OCI-LY7 (cell line): ENCODE data around the gene HSP90AB1. TPM values are rescaled to one million over a fixed set of nuclear protein-coding genes. Genes with fewer than 3 reads are reported as not detected.

Experiments used
- BruUV-seq: library from RNA; stranded (reverse); fragments of 400-500 nt; replicated peaks from 2 replicates; lab custom pipeline; 2021; lab: Mats Ljungman, UMichigan
- CTCF ChIA-PET: fragments of 300-600 bp; sonication (Branson Sonifier 250); formaldehyde crosslinking; loops from one replicate; lab custom pipeline; 2022; ENCODE audit warnings: antibody characterized with exemption; ENCODE audit not compliant: unreplicated experiment; lab: Charles Lee
- POLR2A ChIA-PET: fragments of 300-600 bp; sonication (Branson Sonifier 250); formaldehyde crosslinking; loops from one replicate; lab custom pipeline; 2022; ENCODE audit warnings: antibody characterized with exemption; lab: Charles Lee
- DNase-seq: peaks from one replicate; pipeline ENCODE4 v3.0.0-alpha.2; 2015; ENCODE audit warnings: low spot score
- H2AFZ ChIP-seq: fragments of 200-600 bp; sonication (generic), shearing (Covaris generic); 2 replicates; pipeline ENCODE4 v1.6.1; 2014; ENCODE audit warnings: mild to moderate bottlenecking, antibody characterized with exemption, low read length, moderate library complexity
- H3K27ac ChIP-seq: fragments of 200-600 bp; sonication (generic); 2 replicates; pipeline ENCODE4 v1.5.1; 2014; ENCODE audit warnings: mixed run types, low read depth, mild to moderate bottlenecking, moderate library complexity, low read length, inconsistent platforms; ENCODE audit not compliant: poor library complexity, severe bottlenecking
- H3K36me3 ChIP-seq: fragments of 200-600 bp; sonication (generic); 2 replicates; pipeline ENCODE4 v1.6.1; 2014; ENCODE audit warnings: mild to moderate bottlenecking, antibody characterized with exemption, low read length, moderate library complexity, mixed read lengths; ENCODE audit not compliant: insufficient read depth
- H3K4me1 ChIP-seq: fragments of 200-600 bp; sonication (generic); 2 replicates; pipeline ENCODE4 v1.5.1; 2014; ENCODE audit warnings: mild to moderate bottlenecking, low read length; ENCODE audit not compliant: insufficient read depth, poor library complexity, severe bottlenecking
- H3K4me2 ChIP-seq: fragments of 200-600 bp; sonication (generic); 2 replicates; pipeline ENCODE4 v1.6.1; 2014; ENCODE audit warnings: mild to moderate bottlenecking, low read length
- H3K4me3 ChIP-seq: fragments of 200-600 bp; sonication (generic); 2 replicates; pipeline ENCODE4 v1.5.1; 2014; ENCODE audit warnings: mild to moderate bottlenecking, low read depth, low read length; ENCODE audit not compliant: poor library complexity, severe bottlenecking
- H3K79me2 ChIP-seq: fragments of 200-600 bp; sonication (generic); 2 replicates; pipeline ENCODE4 v1.6.1; 2016; ENCODE audit warnings: low read depth, mild to moderate bottlenecking, low read length, moderate library complexity, mixed read lengths; ENCODE audit not compliant: insufficient read depth
- H3K9me2 ChIP-seq: fragments of 200-600 bp; sonication (generic); 2 replicates; pipeline ENCODE4 v1.6.1; 2016; ENCODE audit warnings: mild to moderate bottlenecking, low read length, mixed read lengths; ENCODE audit not compliant: insufficient read depth
- H3K9me3 ChIP-seq: fragments of 200-600 bp; sonication (generic); 2 replicates; pipeline ENCODE4 v1.6.1; 2014; ENCODE audit warnings: mild to moderate bottlenecking, mixed run types, low read length, mixed read lengths
- H4K20me1 ChIP-seq: fragments of 200-600 bp; sonication (generic); 2 replicates; pipeline ENCODE4 v1.6.1; 2014; ENCODE audit warnings: mild to moderate bottlenecking, antibody characterized with exemption, low read length, moderate library complexity, mixed read lengths; ENCODE audit not compliant: insufficient read depth
- EZH2phosphoT487 ChIP-seq: fragments of 200-600 bp; sonication (generic); IDR thresholded peaks from 2 replicates; pipeline ENCODE4 v1.6.1; 2018; ENCODE audit warnings: low read depth, borderline replicate concordance, mild to moderate bottlenecking, mixed run types, antibody characterized with exemption, low read length, moderate library complexity, mixed read lengths
- intact Hi-C: fragments of 100-400 bp; cut with micrococcal nuclease; formaldehyde crosslinking; loops from one replicate; pipeline ENCODE4 v1.10.0; 2022; ENCODE audit not compliant: unreplicated experiment
- total RNA-seq, 2 experiments: library from RNA; depleted of rRNA in 1 of 2; stranded (reverse); fragments of >200 nt in 1 of 2; shearing (Covaris generic) in 1 of 2; gene quantifications; 2 replicates each; pipeline ENCODE4 v1.2.3, GENCODE V29; 2014 to 2022
- TF ChIP-seq, protein P1 (sequence below): fragments of 200-600 bp; sonication (generic); conservative IDR thresholded peaks from 2 replicates; pipeline ENCODE4 v1.5.1; 2014; ENCODE audit warnings: mild to moderate bottlenecking, antibody characterized with exemption, low read length, moderate library complexity, mixed read lengths

HSP90AB1 gene
- total RNA-seq, 2 experiments from 2014 or later, result 911 to 1,282 TPM

GRCh38 chr6:44202332-44202971 lies 44.4 kb upstream of the HSP90AB1 start:
- no peak overlapping the region for H3K4me3 ChIP-seq
- TF ChIP-seq, protein P1, sequence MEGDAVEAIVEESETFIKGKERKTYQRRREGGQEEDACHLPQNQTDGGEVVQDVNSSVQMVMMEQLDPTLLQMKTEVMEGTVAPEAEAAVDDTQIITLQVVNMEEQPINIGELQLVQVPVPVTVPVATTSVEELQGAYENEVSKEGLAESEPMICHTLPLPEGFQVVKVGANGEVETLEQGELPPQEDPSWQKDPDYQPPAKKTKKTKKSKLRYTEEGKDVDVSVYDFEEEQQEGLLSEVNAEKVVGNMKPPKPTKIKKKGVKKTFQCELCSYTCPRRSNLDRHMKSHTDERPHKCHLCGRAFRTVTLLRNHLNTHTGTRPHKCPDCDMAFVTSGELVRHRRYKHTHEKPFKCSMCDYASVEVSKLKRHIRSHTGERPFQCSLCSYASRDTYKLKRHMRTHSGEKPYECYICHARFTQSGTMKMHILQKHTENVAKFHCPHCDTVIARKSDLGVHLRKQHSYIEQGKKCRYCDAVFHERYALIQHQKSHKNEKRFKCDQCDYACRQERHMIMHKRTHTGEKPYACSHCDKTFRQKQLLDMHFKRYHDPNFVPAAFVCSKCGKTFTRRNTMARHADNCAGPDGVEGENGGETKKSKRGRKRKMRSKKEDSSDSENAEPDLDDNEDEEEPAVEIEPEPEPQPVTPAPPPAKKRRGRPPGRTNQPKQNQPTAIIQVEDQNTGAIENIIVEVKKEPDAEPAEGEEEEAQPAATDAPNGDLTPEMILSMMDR, result no peak
- TF ChIP-seq EZH2phosphoT487, result no peak
- no peaks in the 10 kb centered on the region for H3K79me2 ChIP-seq
- POLR2A ChIA-PET, result no interaction called here
- CTCF ChIA-PET, result interaction anchor here (0.6 kb wide), 1 partner anchor 102 kb away, joined by 5 read pairs; no protein-coding TSS in a partner anchor
- BruUV-seq, result no TSS peak
- intact Hi-C loops, result no loop called here
- H2AFZ ChIP-seq, result no peak overlapping the region
- peaks cover 9% of the 10 kb centered on the region for H3K4me1 ChIP-seq
- H4K20me1 ChIP-seq, result no peaks in the 10 kb centered on the region
- H3K9me3 ChIP-seq, result no peaks in the 10 kb centered on the region
- H3K27ac ChIP-seq, result no peak overlapping the region
- H3K36me3 ChIP-seq, result no peaks in the 10 kb centered on the region
- no peaks in the 10 kb centered on the region for H3K9me2 ChIP-seq
- no peak overlapping the region for H3K4me2 ChIP-seq
- no peak for DNase-seq

DNA sequence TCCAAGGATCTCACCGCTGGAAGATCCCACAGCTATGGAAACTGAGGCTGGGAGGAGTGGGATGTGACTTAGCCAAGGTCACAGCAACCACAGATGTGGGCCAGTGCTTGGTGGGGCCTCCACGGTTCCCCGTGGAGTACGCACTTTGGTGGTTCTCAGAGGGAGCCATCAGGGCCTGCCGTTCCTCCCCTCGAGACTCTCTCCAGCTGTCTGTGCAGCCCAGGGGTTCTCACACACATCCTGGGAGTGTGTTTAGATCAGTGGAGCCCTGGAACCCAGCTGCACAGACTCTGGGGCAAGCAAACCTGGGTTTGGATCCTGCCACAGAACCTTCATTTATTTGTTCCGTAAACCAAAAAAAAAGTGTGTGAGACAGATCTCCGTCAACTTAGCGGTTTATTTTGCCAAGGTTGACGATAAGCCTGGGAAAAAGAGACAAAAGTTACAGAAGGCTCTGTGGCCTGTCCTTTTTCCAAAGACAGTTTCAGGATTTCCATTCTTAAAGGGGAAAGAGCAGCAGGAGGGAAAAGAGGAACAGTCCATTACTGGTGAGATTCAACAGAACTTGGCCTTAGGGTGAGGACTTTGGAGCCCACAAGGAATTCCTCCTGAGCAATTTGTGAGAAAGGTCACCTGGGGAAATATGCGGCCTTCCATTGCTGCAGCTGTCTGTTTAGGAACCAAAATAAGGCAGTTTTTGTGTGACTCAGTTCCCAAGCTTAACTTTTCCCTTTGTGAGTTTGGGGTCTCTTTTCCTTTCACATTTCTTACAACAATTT lies 43.7 kb upstream of the HSP90AB1 start:
- H3K4me2 ChIP-seq, result no peak overlapping the region
- H3K4me3 ChIP-seq, result no peak overlapping the region
- H3K9me3 ChIP-seq, result no peaks in the 10 kb centered on the region
- no peak overlapping the region for H2AFZ ChIP-seq
- POLR2A ChIA-PET, result no interaction called here
- H3K4me1 ChIP-seq, result peaks cover 9% of the 10 kb centered on the region
- no peak overlapping the region for H3K27ac ChIP-seq
- TF ChIP-seq EZH2phosphoT487, result no peak
- TF ChIP-seq, protein P1, result no peak
- DNase-seq, result no peak
- no peaks in the 10 kb centered on the region for H3K79me2 ChIP-seq
- H4K20me1 ChIP-seq, result no peaks in the 10 kb centered on the region
- H3K36me3 ChIP-seq, result no peaks in the 10 kb centered on the region
- intact Hi-C loops, result no loop called here
- BruUV-seq, result no TSS peak
- CTCF ChIA-PET, result interaction anchor here (0.6 kb wide), 1 partner anchor 103 kb away, joined by 5 read pairs; no protein-coding TSS in a partner anchor
- H3K9me2 ChIP-seq, result no peaks in the 10 kb centered on the region

- Histone ChIP-seq H4K20me1 (no peaks in the 10 kb centered on the region), H2AFZ (no peak overlapping the region), H3K27ac (no peak overlapping the region), H3K36me3 (no peaks in the 10 kb centered on the region), H3K4me1 (peaks cover 9% of the 10 kb centered on the region), H3K79me2 (no peaks in the 10 kb centered on the region), H3K9me3 (no peaks in the 10 kb centered on the region), H3K4me2 (no peak overlapping the region), H3K4me3 (no peak overlapping the region), H3K9me2 (no peaks in the 10 kb centered on the region)
- TF ChIP-seq, protein P1, result no peak
- TF ChIP-seq EZH2phosphoT487, result no peak
- CTCF ChIA-PET, result no interaction called here
- no peak for DNase-seq
- intact Hi-C loops, result no loop called here
- no TSS peak for BruUV-seq
- POLR2A ChIA-PET, result no interaction called here
Measured at GRCh38 chr6:44203955-44204354, 42.9 kb upstream of the HSP90AB1 start.
